GM12878 (cell line): ENCODE results near the gene GALK2. TPM values are rescaled to one million over a fixed set of nuclear protein-coding genes. Genes with fewer than 3 reads are reported as not detected.

Source experiments
- ATAC-seq: fragments of 200-7000 bp; cut with Tn5 transposase; 3 replicates; pipeline ENCODE4 v1.9.1; 2020; ENCODE audit warnings: mild to moderate bottlenecking, moderate library complexity
- BruUV-seq: library from RNA; stranded (reverse); fragments of 400-500 nt; replicated peaks from 2 replicates; lab custom pipeline; 2021; lab: Mats Ljungman, UMichigan
- CTCF ChIA-PET: fragments of 300-600 bp; sonication (Branson Sonifier 250); formaldehyde crosslinking; extraction: SDS; loops from one replicate; lab custom pipeline; 2021; ENCODE audit warnings: inconsistent platforms; lab: Yijun Ruan, JAX
- POLR2A ChIA-PET: fragments of 350-600 bp; formaldehyde crosslinking; extraction: SDS; loops from one replicate; lab custom pipeline; 2021; ENCODE audit warnings: inconsistent platforms; lab: Charles Lee
- RAD21 ChIA-PET: fragments of 300-600 bp; sonication (Branson Sonifier 250); formaldehyde crosslinking; loops from one replicate; lab custom pipeline; 2023; ENCODE audit warnings: antibody characterized with exemption; ENCODE audit not compliant: unreplicated experiment; lab: Charles Lee
- SMC1A ChIA-PET: fragments of 300-600 bp; sonication (Branson Sonifier 250); formaldehyde crosslinking; loops from one replicate; lab custom pipeline; 2023; ENCODE audit not compliant: unreplicated experiment, uncharacterized antibody; lab: Charles Lee
- DNase-seq: peaks from one replicate; pipeline ENCODE4 v3.0.0-alpha.2; 2011; ENCODE audit warnings: low read depth, low spot score
- FAIRE-seq: peaks from 3 replicates; lab custom pipeline; 2011; peaks lifted over from hg19 to GRCh38; lab: Jason Lieb, UNC
- H2AFZ ChIP-seq: 2 replicates; pipeline ENCODE4 v1.6.0; 2011; ENCODE audit warnings: low read depth, low read length, control low read depth; ENCODE audit not compliant: control insufficient read depth
- H3K27ac ChIP-seq: 2 replicates; pipeline ENCODE4 v1.5.1; 2011; ENCODE audit warnings: control low read depth; ENCODE audit not compliant: control insufficient read depth, insufficient read depth
- H3K27me3 ChIP-seq, 2 experiments: replicated peaks in 1 of 2; 2 replicates each; pipeline versions ENCODE4 v1.6.0 to v1.6.1; 2011; ENCODE audit warnings: low read length in 1 of 2; ENCODE audit not compliant: control insufficient read depth in 2 of 2, insufficient read depth in 2 of 2
- H3K36me3 ChIP-seq, 2 experiments: 2 replicates each; pipeline ENCODE4 v1.5.1; 2011; ENCODE audit warnings: low read length in 1 of 2; ENCODE audit not compliant: control insufficient read depth in 2 of 2, insufficient read depth in 2 of 2
- H3K4me1 ChIP-seq: 2 replicates; pipeline ENCODE4 v1.6.1; 2011; ENCODE audit warnings: mild to moderate bottlenecking, low read length, moderate library complexity, mixed read lengths; ENCODE audit not compliant: control insufficient read depth, insufficient read depth
- H3K4me2 ChIP-seq: 2 replicates; pipeline ENCODE4 v1.6.0; 2011; ENCODE audit warnings: control low read depth; ENCODE audit not compliant: control insufficient read depth, insufficient read depth
- H3K4me3 ChIP-seq: fragments of 200-600 bp; sonication (generic); 2 replicates; pipeline ENCODE4 v1.5.1; 2016
- H3K79me2 ChIP-seq: 2 replicates; pipeline ENCODE4 v1.6.0; 2011; ENCODE audit warnings: low read length; ENCODE audit not compliant: control insufficient read depth, insufficient read depth
- H3K9ac ChIP-seq: 2 replicates; pipeline ENCODE4 v1.8.0; 2011; ENCODE audit warnings: low read length, control low read depth, mixed read lengths; ENCODE audit not compliant: control insufficient read depth, insufficient read depth
- H3K9me3 ChIP-seq: replicated peaks from 3 replicates; pipeline ENCODE4 v1.5.1; 2011; ENCODE audit warnings: mild to moderate bottlenecking, low read length; ENCODE audit not compliant: control insufficient read depth, insufficient read depth
- H4K20me1 ChIP-seq: 2 replicates; pipeline ENCODE4 v1.6.0; 2011; ENCODE audit not compliant: control insufficient read depth, insufficient read depth
- CBX5 ChIP-seq: sonication (generic); IDR thresholded peaks from 2 replicates; pipeline ENCODE4 v1.6.1; 2016; ENCODE audit warnings: low read depth, moderate library complexity, mild to moderate bottlenecking, inconsistent platforms
- CUX1 ChIP-seq: IDR thresholded peaks from 2 replicates; pipeline ENCODE4 v1.6.1; 2012; ENCODE audit warnings: improper control_type of control experiment, low read depth, low read length; ENCODE audit not compliant: insufficient replicate concordance
- EP300 ChIP-seq, 2 experiments: fragments of 150-350 bp in 1 of 2; IDR thresholded peaks; 2 replicates each; pipeline ENCODE4 v1.6.1; 2011 to 2012; ENCODE audit warnings: low read depth in 2 of 2, low read length in 2 of 2, borderline replicate concordance in 1 of 2, improper control_type of control experiment in 1 of 2, inconsistent platforms in 1 of 2; ENCODE audit not compliant: control insufficient read depth in 1 of 2
- IRF5 ChIP-seq: fragments of 450-650 bp; IDR thresholded peaks from 2 replicates; pipeline ENCODE4 v1.6.1; 2017; ENCODE audit warnings: borderline replicate concordance
- MAX ChIP-seq: IDR thresholded peaks from 2 replicates; pipeline ENCODE4 v1.6.1; 2012; ENCODE audit warnings: low read depth, low read length, improper control_type of control experiment
- NRF1 ChIP-seq: conservative IDR thresholded peaks from 2 replicates; pipeline ENCODE4 v1.6.1; 2011; ENCODE audit warnings: mild to moderate bottlenecking, low read depth, low read length, improper control_type of control experiment
- RELA ChIP-seq: fragments of 450-650 bp; IDR thresholded peaks from 2 replicates; pipeline ENCODE4 v1.8.0; 2014; ENCODE audit warnings: borderline replicate concordance; ENCODE audit not compliant: partially characterized antibody
- RFX5 ChIP-seq: IDR thresholded peaks from 2 replicates; pipeline ENCODE4 v1.6.1; 2011; ENCODE audit warnings: low read depth, low read length, improper control_type of control experiment
- SMC3 ChIP-seq: IDR thresholded peaks from 2 replicates; pipeline ENCODE4 v1.6.1; 2011; ENCODE audit warnings: low read length, improper control_type of control experiment, borderline replicate concordance
- SREBF2 ChIP-seq: IDR thresholded peaks from 2 replicates; pipeline ENCODE4 v1.6.1; 2012; ENCODE audit warnings: mild to moderate bottlenecking, low read length
- USF1 ChIP-seq: IDR thresholded peaks from 2 replicates; pipeline ENCODE4 v1.6.1; 2011; ENCODE audit warnings: borderline replicate concordance, low read depth, mild to moderate bottlenecking, moderate library complexity, mixed read lengths, low read length; ENCODE audit not compliant: insufficient read depth; ENCODE audit errors: extremely low read length
- YBX1 ChIP-seq: fragments of 450-650 bp; IDR thresholded peaks from 2 replicates; pipeline ENCODE4 v1.6.1; 2016; ENCODE audit warnings: antibody characterized with exemption
- ZNF274 ChIP-seq: IDR thresholded peaks from one replicate; pipeline ENCODE4 v1.8.0; 2011; ENCODE audit not compliant: insufficient read length, insufficient read depth
- ZNF384 ChIP-seq: IDR thresholded peaks from 2 replicates; pipeline ENCODE4 v1.6.1; 2012; ENCODE audit warnings: low read depth, mild to moderate bottlenecking, low read length, improper control_type of control experiment, borderline replicate concordance
- in situ Hi-C: fragments of 300-500 bp; cut with MboI; formaldehyde crosslinking; loops from 9 replicates; pipeline ENCODE4 v1.14.3; 2018; ENCODE audit warnings: mixed read lengths
- intact Hi-C: fragments of 100-400 bp; cut with micrococcal nuclease; formaldehyde crosslinking; loops from one replicate; pipeline ENCODE4 v1.14.2; 2022; ENCODE audit not compliant: unreplicated experiment
- polyA plus RNA-seq, 11 experiments: library from polyadenylated mRNA; depleted of rRNA in 4 of 11; unstranded in 6 of 11; stranded (reverse) in 5 of 11; fragments of >200 nt; fragmentation: Nextera tagmentation in 4 of 11; fragmentation: Illumina TruSeq in 1 of 11; extraction: Ambion mirVana in 4 of 11; extraction: Trizol in 1 of 11; gene quantifications; 1 replicate in 1 of 11; 2 replicates in 10 of 11; pipeline versions ENCODE4 v1.2.1 to v1.2.3, GENCODE V29; 2011 to 2016; ENCODE audit warnings: inconsistent platforms in 2 of 11, missing spikeins in 2 of 11, low read depth in 1 of 11
- total RNA-seq, 4 experiments: library from RNA; depleted of rRNA in 3 of 4; stranded (reverse); fragments of >200 nt in 3 of 4; fragmentation: Illumina TruSeq in 1 of 4; extraction: Trizol in 1 of 4; gene quantifications; 2 replicates each; pipeline versions ENCODE4 v1.2.1 to v1.2.3, GENCODE V29; 2013 to 2021

GALK2 gene
- total and polyA plus RNA-seq, 10 of the 15 experiments (the other 5 are each of a cell fraction or from before 2014, with no cell fraction given): 11.9 to 26.7 (median 15.4) TPM

GRCh38 chr15:49339656-49340055 lies 169.6 kb downstream of the GALK2 start (continued):
- TF ChIP-seq NRF1 (no peak), ZNF384 (no peak), RFX5 (no peak), RELA (no peak)

DNA sequence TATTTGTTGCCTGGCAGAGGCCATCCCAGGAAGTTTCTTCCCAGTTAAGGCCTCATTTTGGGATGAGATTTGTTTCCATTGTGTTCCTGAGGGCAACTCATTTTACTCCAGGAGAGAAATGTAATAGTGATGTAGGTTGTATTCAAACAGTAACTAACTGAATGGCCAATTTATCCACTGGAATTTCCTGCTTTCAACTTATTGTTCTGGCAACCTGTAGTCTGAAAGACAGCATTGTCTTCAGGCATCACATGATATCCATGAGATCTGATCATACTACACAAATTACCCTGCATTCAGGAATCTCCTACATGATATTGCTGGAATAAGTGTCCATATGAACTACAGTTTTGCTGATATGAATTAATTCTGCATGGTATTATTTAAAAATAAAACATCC lies 173.5 kb downstream of the GALK2 start:
- no peaks in the 10 kb centered on the region for H4K20me1 ChIP-seq
- no peak overlapping the region for H3K9ac ChIP-seq
- H3K9me3 ChIP-seq: no peaks in the 10 kb centered on the region
- CTCF ChIA-PET: no interaction called here
- FAIRE-seq (no peak), ATAC-seq (no peak), DNase-seq (no peak)
- no peak overlapping the region for H2AFZ ChIP-seq
- intact Hi-C loops: no loop called here
- POLR2A ChIA-PET: no interaction called here
- H3K79me2 ChIP-seq: no peaks in the 10 kb centered on the region
- H3K27ac ChIP-seq: no peak overlapping the region
- BruUV-seq: no TSS peak
- H3K4me2 ChIP-seq: no peak overlapping the region
- no peaks in the 10 kb centered on the region for H3K4me1 ChIP-seq
- no peaks in the 10 kb centered on the region for H3K36me3 ChIP-seq
- SMC1A ChIA-PET: interaction anchor here (0.7 kb wide), 1 partner anchor 668 kb away, joined by 3 read pairs; no protein-coding TSS in a partner anchor
- RAD21 ChIA-PET: no interaction called here
- H3K27me3 ChIP-seq: no peaks in the 10 kb centered on the region
- no peak overlapping the region for H3K4me3 ChIP-seq
- in situ Hi-C loops: no loop called here
- no peak for TF ChIP-seq USF1
- no peak for TF ChIP-seq MAX
- TF ChIP-seq EP300 (IDR thresholded peaks at IDR 0.05; ENCODE audit: borderline replicate concordance in 1 of 2, control insufficient read depth in 1 of 2, low read depth in 2 of 2, low read length in 2 of 2): no peak
- no peak for TF ChIP-seq ZNF274
- TF ChIP-seq CUX1: no peak
- TF ChIP-seq SMC3: no peak
- TF ChIP-seq CBX5: no peak
- no peak for TF ChIP-seq YBX1
- no peak for TF ChIP-seq SREBF2
- no peak for TF ChIP-seq IRF5
